ENCODE data around the gene KRT74.
A peak's percentile ranks its signal among the peaks of the same experiment; 100 is the strongest.

The KRT74 gene

DNA sequence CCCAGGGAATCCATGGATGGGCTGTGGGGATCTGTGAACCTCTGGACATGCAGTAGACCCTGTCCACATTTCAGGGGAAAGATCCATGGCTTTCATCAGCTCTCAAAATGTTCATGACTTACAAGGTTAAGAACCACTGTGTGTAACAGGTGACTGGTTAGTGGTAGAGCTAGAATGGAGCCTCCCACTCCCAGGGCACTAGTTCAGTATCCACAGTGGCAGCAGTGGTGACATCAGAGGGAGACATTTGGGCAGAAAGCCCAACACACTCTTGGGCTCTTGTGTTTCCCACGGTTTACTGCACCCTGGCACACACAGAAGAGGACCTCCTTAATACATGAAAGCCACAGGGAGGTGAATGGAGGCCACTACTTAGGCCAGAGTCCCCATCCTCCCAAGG is 9.1 kb downstream of the KRT74 start:
- Histone ChIP-seq H3K23ac (ENCODE audit: low read depth, low read length, poor library complexity) (no peak overlapping the region), H2BK5ac (ENCODE audit: low read length) (no peak overlapping the region), H2BK15ac (ENCODE audit: low read length) (no peak overlapping the region), H3K9me3 (replicated peaks in 1 of 2; ENCODE audit: control insufficient read depth in 2 of 2, insufficient read depth in 1 of 2, low read depth in 1 of 2, low read length in 2 of 2) (no peaks in the 10 kb centered on the region), H4K91ac (ENCODE audit: low read depth, low read length, poor library complexity) (no peak overlapping the region), H3K4ac (ENCODE audit: low read length) (no peak overlapping the region), H3K4me1 (ENCODE audit: control insufficient read depth in 2 of 2, insufficient read depth in 1 of 2, low read depth in 1 of 2, low read length in 2 of 2) (peaks cover 0 to 4% of the 10 kb centered on the region in 2 donors), H2BK120ac (ENCODE audit: low read depth, low read length) (no peak overlapping the region), H2BK12ac (ENCODE audit: low read length) (no peak overlapping the region), H2AFZ (ENCODE audit: low read length) (no peak overlapping the region), H3K4me3 (ENCODE audit: low read length in 2 of 2) (no peak overlapping the region), H2AK5ac (ENCODE audit: low read depth, low read length) (no peak overlapping the region), H3K18ac (ENCODE audit: low read length) (no peak overlapping the region), H3K36me3 (replicated peaks in 1 of 2; ENCODE audit: control insufficient read depth in 2 of 2, insufficient read depth in 2 of 2, low read length in 2 of 2) (no peaks in the 10 kb centered on the region), H4K8ac (ENCODE audit: low read depth, low read length) (no peak overlapping the region), H3K4me2 (ENCODE audit: insufficient read depth, low read length, poor library complexity, severe bottlenecking) (no peak overlapping the region), H3K9ac (ENCODE audit: low read depth, low read length, poor library complexity) (no peak overlapping the region), H3K27ac (replicated peaks; ENCODE audit: low read length) (no peak overlapping the region), H3K14ac (ENCODE audit: low read length) (no peak overlapping the region), H3K79me1 (ENCODE audit: low read depth, low read length) (no peaks in the 10 kb centered on the region), H3K27me3 (ENCODE audit: control insufficient read depth in 3 of 3, insufficient read depth in 3 of 3, low read depth in 1 of 3, low read length in 3 of 3) (no peaks in the 10 kb centered on the region)
- WGBS, 2 donors (ENCODE audit: extremely low coverage in 2 of 2, insufficient read length in 2 of 2, insufficient replicate concordance in 1 of 2): no CpG with 5 or more reads among the region's 1 CpG
- DNase-seq (ENCODE audit: low spot score): no peak

DNA sequence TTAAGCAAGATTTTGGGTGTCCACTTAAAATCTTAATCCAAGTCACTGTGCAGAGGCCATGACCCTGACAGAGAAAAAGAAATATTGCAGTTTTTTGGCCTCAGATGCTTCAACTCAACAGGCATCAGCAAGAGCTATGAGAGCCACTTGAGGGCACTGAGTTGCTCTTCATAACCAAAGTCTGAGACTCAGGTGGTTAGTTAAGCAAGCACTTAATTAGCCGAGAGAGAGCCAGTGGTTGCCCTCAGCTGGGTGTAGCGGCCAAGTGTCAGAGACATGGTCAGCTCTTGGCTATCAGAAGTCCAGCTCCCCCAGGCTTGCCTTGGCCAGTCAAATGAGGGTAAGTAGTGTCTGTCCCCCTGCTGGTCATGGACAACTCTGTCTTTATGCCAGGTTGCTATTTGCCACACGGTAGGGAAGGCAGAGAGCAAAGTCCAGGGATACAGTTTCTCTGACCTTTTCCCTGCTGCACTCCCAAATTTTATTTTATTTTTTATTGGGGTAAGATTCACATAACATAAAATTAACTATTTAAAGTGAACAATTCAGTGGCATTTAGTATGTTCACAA is 11.7 kb downstream of the KRT74 start:
- peaks cover 0 to 2% of the 10 kb centered on the region in 2 donors for H3K4me1 ChIP-seq (ENCODE audit: control insufficient read depth in 2 of 2, insufficient read depth in 1 of 2, low read depth in 1 of 2, low read length in 2 of 2)
- no peak overlapping the region for H3K4me3 ChIP-seq (ENCODE audit: low read length in 2 of 2)
- H3K18ac ChIP-seq (ENCODE audit: low read length): no peak overlapping the region
- no peak overlapping the region for H3K4ac ChIP-seq (ENCODE audit: low read length)
- H2BK120ac ChIP-seq (ENCODE audit: low read depth, low read length): no peak overlapping the region
- H3K79me1 ChIP-seq (ENCODE audit: low read depth, low read length): no peaks in the 10 kb centered on the region
- no peak overlapping the region for H2BK15ac ChIP-seq (ENCODE audit: low read length)
- no peak overlapping the region for H2AK5ac ChIP-seq (ENCODE audit: low read depth, low read length)
- no peak overlapping the region for H3K9ac ChIP-seq (ENCODE audit: low read depth, low read length, poor library complexity)
- H3K23ac ChIP-seq (ENCODE audit: low read depth, low read length, poor library complexity): no peak overlapping the region
- H4K91ac ChIP-seq (ENCODE audit: low read depth, low read length, poor library complexity): no peak overlapping the region
- no peak overlapping the region for H3K14ac ChIP-seq (ENCODE audit: low read length)
- DNase-seq (ENCODE audit: low spot score): no peak
- H2AFZ ChIP-seq (ENCODE audit: low read length): no peak overlapping the region
- H4K8ac ChIP-seq (ENCODE audit: low read depth, low read length): no peak overlapping the region
- no CpG with 5 or more reads among the region's 3 CpGs for WGBS, 2 donors (ENCODE audit: extremely low coverage in 2 of 2, insufficient read length in 2 of 2, insufficient replicate concordance in 1 of 2)
- H3K9me3 ChIP-seq (replicated peaks in 1 of 2; ENCODE audit: control insufficient read depth in 2 of 2, insufficient read depth in 1 of 2, low read depth in 1 of 2, low read length in 2 of 2): no peaks in the 10 kb centered on the region
- H3K4me2 ChIP-seq (ENCODE audit: insufficient read depth, low read length, poor library complexity, severe bottlenecking): no peak overlapping the region
- H2BK5ac ChIP-seq (ENCODE audit: low read length): no peak overlapping the region
- no peaks in the 10 kb centered on the region for H3K27me3 ChIP-seq (ENCODE audit: control insufficient read depth in 3 of 3, insufficient read depth in 3 of 3, low read depth in 1 of 3, low read length in 3 of 3)
- no peak overlapping the region for H2BK12ac ChIP-seq (ENCODE audit: low read length)
- H3K36me3 ChIP-seq (replicated peaks in 1 of 2; ENCODE audit: control insufficient read depth in 2 of 2, insufficient read depth in 2 of 2, low read length in 2 of 2): no peaks in the 10 kb centered on the region
- no peak overlapping the region for H3K27ac ChIP-seq (replicated peaks; ENCODE audit: low read length)

DNA sequence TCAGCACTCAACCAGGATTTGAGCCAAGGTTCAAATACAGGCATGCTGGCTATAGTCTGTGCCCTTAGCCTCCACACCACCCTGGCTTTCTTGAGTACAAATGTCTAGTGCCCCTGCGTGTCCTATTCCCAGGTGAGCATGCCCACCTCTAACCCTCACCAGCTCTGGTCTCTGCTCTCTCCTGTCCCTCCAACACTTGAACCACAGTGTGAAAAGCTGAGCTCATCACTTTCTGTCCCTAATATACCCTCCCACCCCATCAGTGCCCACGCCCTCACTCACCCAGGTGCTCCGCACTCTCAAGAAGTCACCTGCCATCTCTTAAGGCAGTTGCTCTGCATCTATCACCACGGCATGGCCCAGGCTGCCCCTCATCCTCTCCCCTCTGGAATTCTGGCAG is 13.7 kb downstream of the KRT74 start:
- Histone ChIP-seq H3K27me3 (ENCODE audit: control insufficient read depth in 3 of 3, insufficient read depth in 3 of 3, low read depth in 1 of 3, low read length in 3 of 3) (peaks cover 0 to 4% (median 0%) of the 10 kb centered on the region in 3 experiments), H3K36me3 (replicated peaks in 1 of 2; ENCODE audit: control insufficient read depth in 2 of 2, insufficient read depth in 2 of 2, low read length in 2 of 2) (no peaks in the 10 kb centered on the region), H3K4me3 (ENCODE audit: low read length in 2 of 2) (no peak overlapping the region), H4K8ac (ENCODE audit: low read depth, low read length) (no peak overlapping the region), H2AFZ (ENCODE audit: low read length) (no peak overlapping the region), H3K4me1 (ENCODE audit: control insufficient read depth in 2 of 2, insufficient read depth in 1 of 2, low read depth in 1 of 2, low read length in 2 of 2) (no peaks in the 10 kb centered on the region), H4K91ac (ENCODE audit: low read depth, low read length, poor library complexity) (no peak overlapping the region), H3K14ac (ENCODE audit: low read length) (no peak overlapping the region), H2BK120ac (ENCODE audit: low read depth, low read length) (no peak overlapping the region), H2BK5ac (ENCODE audit: low read length) (no peak overlapping the region), H3K18ac (ENCODE audit: low read length) (no peak overlapping the region), H3K4me2 (ENCODE audit: insufficient read depth, low read length, poor library complexity, severe bottlenecking) (no peak overlapping the region), H2BK15ac (ENCODE audit: low read length) (no peak overlapping the region), H3K9me3 (replicated peaks in 1 of 2; ENCODE audit: control insufficient read depth in 2 of 2, insufficient read depth in 1 of 2, low read depth in 1 of 2, low read length in 2 of 2) (no peaks in the 10 kb centered on the region), H2BK12ac (ENCODE audit: low read length) (no peak overlapping the region), H3K9ac (ENCODE audit: low read depth, low read length, poor library complexity) (no peak overlapping the region), H3K27ac (replicated peaks; ENCODE audit: low read length) (no peak overlapping the region), H3K23ac (ENCODE audit: low read depth, low read length, poor library complexity) (peak overlapping the region; percentile 37), H3K4ac (ENCODE audit: low read length) (no peak overlapping the region), H3K79me1 (ENCODE audit: low read depth, low read length) (no peaks in the 10 kb centered on the region), H2AK5ac (ENCODE audit: low read depth, low read length) (no peak overlapping the region)
- no CpG with 5 or more reads among the region's 4 CpGs for WGBS, 2 donors (ENCODE audit: extremely low coverage in 2 of 2, insufficient read length in 2 of 2, insufficient replicate concordance in 1 of 2)
- no peak for DNase-seq (ENCODE audit: low spot score)

- H3K9ac ChIP-seq (ENCODE audit: low read depth, low read length, poor library complexity): no peak overlapping the region
- H3K9me3 ChIP-seq (replicated peaks in 1 of 2; ENCODE audit: control insufficient read depth in 2 of 2, insufficient read depth in 1 of 2, low read depth in 1 of 2, low read length in 2 of 2): no peaks in the 10 kb centered on the region
- no peak overlapping the region for H3K23ac ChIP-seq (ENCODE audit: low read depth, low read length, poor library complexity)
- no peak overlapping the region for H2AFZ ChIP-seq (ENCODE audit: low read length)
- no peak overlapping the region for H3K4me3 ChIP-seq (ENCODE audit: low read length in 2 of 2)
- no peak overlapping the region for H2BK5ac ChIP-seq (ENCODE audit: low read length)
- no peak overlapping the region for H3K4ac ChIP-seq (ENCODE audit: low read length)
- no peak overlapping the region for H4K8ac ChIP-seq (ENCODE audit: low read depth, low read length)
- H3K36me3 ChIP-seq (replicated peaks in 1 of 2; ENCODE audit: control insufficient read depth in 2 of 2, insufficient read depth in 2 of 2, low read length in 2 of 2): no peaks in the 10 kb centered on the region
- H2BK120ac ChIP-seq (ENCODE audit: low read depth, low read length): no peak overlapping the region
- no peak overlapping the region for H3K4me2 ChIP-seq (ENCODE audit: insufficient read depth, low read length, poor library complexity, severe bottlenecking)
- no peak overlapping the region for H4K91ac ChIP-seq (ENCODE audit: low read depth, low read length, poor library complexity)
- no peak for DNase-seq (ENCODE audit: low spot score)
- H3K27me3 ChIP-seq (ENCODE audit: control insufficient read depth in 3 of 3, insufficient read depth in 3 of 3, low read depth in 1 of 3, low read length in 3 of 3): peaks cover 0 to 4% (median 0%) of the 10 kb centered on the region in 3 experiments
- H3K4me1 ChIP-seq (ENCODE audit: control insufficient read depth in 2 of 2, insufficient read depth in 1 of 2, low read depth in 1 of 2, low read length in 2 of 2): no peaks in the 10 kb centered on the region
- no peak overlapping the region for H3K14ac ChIP-seq (ENCODE audit: low read length)
- H2BK12ac ChIP-seq (ENCODE audit: low read length): no peak overlapping the region
- H3K27ac ChIP-seq (replicated peaks; ENCODE audit: low read length): no peak overlapping the region
- H3K18ac ChIP-seq (ENCODE audit: low read length): no peak overlapping the region
- WGBS, 2 donors (ENCODE audit: extremely low coverage in 2 of 2, insufficient read length in 2 of 2, insufficient replicate concordance in 1 of 2): no CpG with 5 or more reads among the region's 8 CpGs
- H2BK15ac ChIP-seq (ENCODE audit: low read length): no peak overlapping the region
- no peaks in the 10 kb centered on the region for H3K79me1 ChIP-seq (ENCODE audit: low read depth, low read length)
- peak overlapping the region; percentile 10 for H2AK5ac ChIP-seq (ENCODE audit: low read depth, low read length)
Observed at GRCh38 chr12:52558781-52559445, 14.7 kb downstream of the KRT74 start.
